HEK293 (cell line): Measurements from ENCODE around the gene BMPR1A.

ENCODE experiments used
- CTCF ChIA-PET: fragments of 350-600 bp; formaldehyde crosslinking; extraction: SDS; loops from one replicate; lab custom pipeline; 2021; ENCODE audit warnings: antibody characterized with exemption; lab: Yijun Ruan, JAX
- POLR2A ChIA-PET: fragments of 300-600 bp; formaldehyde crosslinking; extraction: SDS; loops from one replicate; lab custom pipeline; 2020; ENCODE audit warnings: antibody characterized with exemption, inconsistent platforms; lab: Yijun Ruan, JAX
- H3K27ac ChIP-seq: fragments of 200-500 bp; sonication (Bioruptor generic); 2 replicates; pipeline ENCODE4 v1.5.1; 2014; ENCODE audit warnings: low read depth, low read length, control low read depth, inconsistent platforms; ENCODE audit errors: extremely low read depth
- H3K36me3 ChIP-seq, 2 experiments: fragments of 200-500 bp in 1 of 2; sonication (Bioruptor generic) in 1 of 2; 1 replicate in 1 of 2; 2 replicates in 1 of 2; pipeline ENCODE4 v1.5.1; 2014 to 2017; ENCODE audit warnings: inconsistent platforms in 2 of 2, low read length in 2 of 2; ENCODE audit not compliant: control insufficient read depth in 2 of 2, insufficient read depth in 1 of 2
- H3K4me1 ChIP-seq: fragments of 200-500 bp; sonication (Bioruptor generic); 2 replicates; pipeline ENCODE4 v1.5.1; 2014; ENCODE audit warnings: mild to moderate bottlenecking, low read length, inconsistent platforms; ENCODE audit not compliant: control insufficient read depth, insufficient read depth
- H3K4me3 ChIP-seq: 2 replicates; pipeline ENCODE4 v1.5.1; 2011; ENCODE audit warnings: low read depth, mild to moderate bottlenecking, control low read depth, low read length, moderate library complexity
- H3K9me3 ChIP-seq: fragments of 200-500 bp; sonication (Bioruptor generic); 2 replicates; pipeline ENCODE4 v1.5.1; 2014; ENCODE audit warnings: low read depth, low read length, inconsistent platforms; ENCODE audit not compliant: control insufficient read depth, insufficient read depth
- BCL11A ChIP-seq: fragments of 450-650 bp; formaldehyde crosslinking; IDR thresholded peaks from 2 replicates; pipeline ENCODE4 v1.5.1; 2016; ENCODE audit warnings: low read depth, missing biosample characterization, missing genetic modification characterization
- MEIS1 ChIP-seq: sonication (generic); formaldehyde crosslinking; IDR thresholded peaks from 2 replicates; pipeline ENCODE4 v1.8.1; 2022; ENCODE audit warnings: missing genetic modification reagents, mild to moderate bottlenecking, borderline replicate concordance
- PRDM2 ChIP-seq: fragments of 450-650 bp; formaldehyde crosslinking; IDR thresholded peaks from 2 replicates; pipeline ENCODE4 v1.5.1; 2016; ENCODE audit warnings: missing biosample characterization, missing genetic modification characterization, borderline replicate concordance
- SALL2 ChIP-seq: fragments of 450-650 bp; formaldehyde crosslinking; IDR thresholded peaks from 2 replicates; pipeline ENCODE4 v1.5.0; 2017; ENCODE audit warnings: missing biosample characterization, mild to moderate bottlenecking, missing genetic modification characterization, borderline replicate concordance
- WT1 ChIP-seq: fragments of 450-650 bp; formaldehyde crosslinking; IDR thresholded peaks from 2 replicates; pipeline ENCODE4 v1.5.1; 2016; ENCODE audit warnings: missing biosample characterization, missing genetic modification characterization
- ZEB2 ChIP-seq: fragments of 450-650 bp; formaldehyde crosslinking; IDR thresholded peaks from 2 replicates; pipeline ENCODE4 v1.5.1; 2016; ENCODE audit warnings: missing biosample characterization, missing genetic modification characterization
- ZNF24 ChIP-seq: fragments of 450-650 bp; formaldehyde crosslinking; IDR thresholded peaks from 2 replicates; pipeline ENCODE4 v1.5.1; 2016; ENCODE audit warnings: missing biosample characterization, missing genetic modification characterization
- ZNF544 ChIP-seq: fragments of 450-650 bp; formaldehyde crosslinking; IDR thresholded peaks from 2 replicates; pipeline ENCODE4 v1.5.0; 2017; ENCODE audit warnings: missing biosample characterization, missing genetic modification characterization
- ZNF548 ChIP-seq: fragments of 450-650 bp; formaldehyde crosslinking; IDR thresholded peaks from 2 replicates; pipeline ENCODE4 v1.5.1; 2016; ENCODE audit warnings: missing biosample characterization, missing genetic modification characterization
- ZNF555 ChIP-seq: fragments of 450-650 bp; formaldehyde crosslinking; conservative IDR thresholded peaks from 2 replicates; pipeline ENCODE4 v1.5.1; 2017; ENCODE audit warnings: missing biosample characterization, mild to moderate bottlenecking, missing genetic modification characterization, inconsistent platforms
- ZNF560 ChIP-seq: fragments of 450-650 bp; formaldehyde crosslinking; IDR thresholded peaks from 2 replicates; pipeline ENCODE4 v1.5.1; 2017; ENCODE audit warnings: missing biosample characterization, missing genetic modification characterization, borderline replicate concordance
- ZNF629 ChIP-seq: fragments of 450-650 bp; formaldehyde crosslinking; IDR thresholded peaks from 2 replicates; pipeline ENCODE4 v1.5.1; 2017; ENCODE audit warnings: missing biosample characterization, missing genetic modification characterization
- ZNF639 ChIP-seq: fragments of 450-650 bp; formaldehyde crosslinking; IDR thresholded peaks from 2 replicates; pipeline ENCODE4 v1.5.1; 2016; ENCODE audit warnings: missing biosample characterization, missing genetic modification characterization
- ZNF843 ChIP-seq: fragments of 450-650 bp; formaldehyde crosslinking; IDR thresholded peaks from 2 replicates; pipeline ENCODE4 v1.5.1; 2016; ENCODE audit warnings: missing biosample characterization, missing genetic modification characterization
- TF ChIP-seq, protein P1 (sequence below): fragments of 450-650 bp; formaldehyde crosslinking; IDR thresholded peaks from 2 replicates; pipeline ENCODE4 v1.5.1; 2017; ENCODE audit warnings: missing biosample characterization, missing genetic modification characterization
- TF ChIP-seq, protein P2 (sequence below): fragments of 450-650 bp; formaldehyde crosslinking; IDR thresholded peaks from 2 replicates; pipeline ENCODE4 v1.5.1; 2016; ENCODE audit warnings: missing biosample characterization, missing genetic modification characterization

The BMPR1A gene

GRCh38 chr10:86950349-86950748 is 193.9 kb downstream of the BMPR1A start:
- CTCF ChIA-PET = interaction anchor here (0.7 to 1.7 kb wide), 2 partner anchors 10 to 19 kb away, joined by 3 to 7 read pairs; no protein-coding TSS in a partner anchor
- TF ChIP-seq ZNF639 (tag by site-specific recombination) (no peak), BCL11A (no peak)
- TF ChIP-seq, protein P1, sequence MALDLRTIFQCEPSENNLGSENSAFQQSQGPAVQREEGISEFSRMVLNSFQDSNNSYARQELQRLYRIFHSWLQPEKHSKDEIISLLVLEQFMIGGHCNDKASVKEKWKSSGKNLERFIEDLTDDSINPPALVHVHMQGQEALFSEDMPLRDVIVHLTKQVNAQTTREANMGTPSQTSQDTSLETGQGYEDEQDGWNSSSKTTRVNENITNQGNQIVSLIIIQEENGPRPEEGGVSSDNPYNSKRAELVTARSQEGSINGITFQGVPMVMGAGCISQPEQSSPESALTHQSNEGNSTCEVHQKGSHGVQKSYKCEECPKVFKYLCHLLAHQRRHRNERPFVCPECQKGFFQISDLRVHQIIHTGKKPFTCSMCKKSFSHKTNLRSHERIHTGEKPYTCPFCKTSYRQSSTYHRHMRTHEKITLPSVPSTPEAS (tag by site-specific recombination) = no peak
- no peak overlapping the region for H3K4me3 ChIP-seq
- H3K36me3 ChIP-seq = no peaks in the 10 kb centered on the region
- H3K27ac ChIP-seq = no peak overlapping the region
- H3K4me1 ChIP-seq = no peaks in the 10 kb centered on the region
- H3K9me3 ChIP-seq = no peaks in the 10 kb centered on the region
- POLR2A ChIA-PET = no interaction called here

- Histone ChIP-seq H3K36me3 (no peaks in the 10 kb centered on the region), H3K9me3 (no peaks in the 10 kb centered on the region), H3K27ac (no peak overlapping the region), H3K4me1 (no peaks in the 10 kb centered on the region), H3K4me3 (no peak overlapping the region)
- TF ChIP-seq WT1 (tag by site-specific recombination) = no peak
- no peak for TF ChIP-seq MEIS1 (CRISPR knock-in tag)
- no peak for TF ChIP-seq ZNF629 (tag by site-specific recombination)
- TF ChIP-seq ZNF24 (tag by site-specific recombination) = no peak
- TF ChIP-seq ZEB2 = no peak
- ChIA-PET CTCF (interaction anchor here (1.7 to 2.1 kb wide), 2 partner anchors 9 to 11 kb away, joined by 7 to 10 read pairs; no protein-coding TSS in a partner anchor), POLR2A (no interaction called here)
Observed at GRCh38 chr10:86951184-86951761, 194.9 kb downstream of the BMPR1A start.

- H3K36me3 ChIP-seq = no peaks in the 10 kb centered on the region
- ChIA-PET CTCF (interaction anchor here (2.1 kb wide), 1 partner anchor 8 kb away, joined by 10 read pairs; no protein-coding TSS in a partner anchor), POLR2A (no interaction called here)
- H3K4me1 ChIP-seq = no peaks in the 10 kb centered on the region
- H3K4me3 ChIP-seq = no peak overlapping the region
- no peak overlapping the region for H3K27ac ChIP-seq
- TF ChIP-seq, protein P2, sequence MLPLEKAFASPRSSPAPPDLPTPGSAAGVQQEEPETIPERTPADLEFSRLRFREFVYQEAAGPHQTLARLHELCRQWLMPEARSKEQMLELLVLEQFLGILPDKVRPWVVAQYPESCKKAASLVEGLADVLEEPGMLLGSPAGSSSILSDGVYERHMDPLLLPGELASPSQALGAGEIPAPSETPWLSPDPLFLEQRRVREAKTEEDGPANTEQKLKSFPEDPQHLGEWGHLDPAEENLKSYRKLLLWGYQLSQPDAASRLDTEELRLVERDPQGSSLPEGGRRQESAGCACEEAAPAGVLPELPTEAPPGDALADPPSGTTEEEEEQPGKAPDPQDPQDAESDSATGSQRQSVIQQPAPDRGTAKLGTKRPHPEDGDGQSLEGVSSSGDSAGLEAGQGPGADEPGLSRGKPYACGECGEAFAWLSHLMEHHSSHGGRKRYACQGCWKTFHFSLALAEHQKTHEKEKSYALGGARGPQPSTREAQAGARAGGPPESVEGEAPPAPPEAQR = no peak
- TF ChIP-seq ZNF544 (no peak), PRDM2 (no peak), ZNF560 (tag by site-specific recombination) (no peak), ZNF548 (tag by site-specific recombination) (no peak), ZNF843 (no peak), ZNF555 (tag by site-specific recombination) (no peak), SALL2 (tag by site-specific recombination) (no peak)
- H3K9me3 ChIP-seq = no peaks in the 10 kb centered on the region
Observed at GRCh38 chr10:86952106-86952505, 195.7 kb downstream of the BMPR1A start.
